Fibroblast of villous mesenchyme (primary cell): Measurements from ENCODE around the gene PLA2R1. TPM values are rescaled to one million over a fixed set of nuclear protein-coding genes. Genes with fewer than 3 reads are reported as not detected.
A peak's percentile ranks its signal among the peaks of the same experiment; 100 is the strongest.

Experiments
- DNase-seq: peaks from one replicate; pipeline ENCODE4 v3.0.0-alpha.2; 2010; ENCODE audit warnings: low read depth
- H3K4me3 ChIP-seq: 2 replicates; pipeline ENCODE4 v1.5.1; 2011; ENCODE audit warnings: low read depth, mild to moderate bottlenecking, low read length
- CTCF ChIP-seq: IDR thresholded peaks from 2 replicates; pipeline ENCODE4 v1.5.1; 2012; ENCODE audit warnings: low read depth, mild to moderate bottlenecking, low read length; ENCODE audit not compliant: insufficient read depth
- total RNA-seq: library from RNA; depleted of rRNA; stranded (reverse); fragments of >200 nt; gene quantifications from 2 replicates; pipeline ENCODE4 v1.2.3, GENCODE V29; 2012

The PLA2R1 gene
- total RNA-seq, 1 donor = 13.0 TPM

GRCh38 chr2:159946326-159946999, 116.0 kb downstream of the PLA2R1 start:
- H3K4me3 ChIP-seq = no peak overlapping the region
- peak; percentile 81 for DNase-seq
- no peak for TF ChIP-seq CTCF

DNA sequence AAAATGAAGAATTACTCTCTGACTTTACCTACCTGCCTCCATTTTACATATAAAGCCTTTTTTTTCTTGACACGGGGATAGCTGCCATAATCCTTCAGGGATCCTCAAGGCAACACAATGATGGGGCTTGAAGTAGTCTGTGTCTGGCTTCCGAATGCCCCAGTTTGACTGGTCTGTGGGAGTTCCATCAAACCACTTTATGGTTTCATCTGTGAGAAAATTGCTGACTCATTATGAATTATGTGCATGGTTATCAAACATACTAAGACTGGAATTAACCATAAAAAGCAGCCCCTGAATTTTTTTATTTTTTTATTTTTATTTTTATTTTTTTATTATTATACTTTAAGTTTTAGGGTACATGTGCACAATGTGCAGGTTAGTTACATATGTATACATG, 117.5 kb downstream of the PLA2R1 start:
- no peak for TF ChIP-seq CTCF
- no peak overlapping the region for H3K4me3 ChIP-seq
- DNase-seq = no peak

DNA sequence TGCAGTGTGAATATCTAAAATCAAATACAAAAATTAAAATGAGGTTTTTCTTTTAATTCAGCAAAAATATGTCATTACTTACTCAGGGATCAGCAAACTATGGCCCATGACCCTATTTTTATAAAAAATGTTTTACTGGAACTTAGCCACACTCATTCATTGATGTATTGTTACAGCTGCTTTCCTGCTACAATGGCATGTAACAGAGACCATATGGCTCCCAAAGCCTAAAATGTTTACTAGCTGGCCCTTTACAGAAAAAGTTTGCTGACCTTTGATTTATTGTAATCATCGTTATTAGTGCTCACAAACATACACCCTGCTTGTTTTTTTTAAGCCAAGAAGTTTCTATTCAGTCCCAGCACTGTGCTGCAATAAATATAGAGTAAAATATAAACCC, 120.3 kb downstream of the PLA2R1 start:
- no peak overlapping the region for H3K4me3 ChIP-seq
- peak; percentile 61 for DNase-seq

GRCh38 chr2:159941729-159942128, 120.7 kb downstream of the PLA2R1 start:
- no peak for TF ChIP-seq CTCF
- no peak overlapping the region for H3K4me3 ChIP-seq
- DNase-seq = no peak

More for the DNA sequence above, 120.3 kb downstream of the PLA2R1 start:
- TF ChIP-seq CTCF = no peak

- peak; percentile 36 for TF ChIP-seq CTCF
- H3K4me3 ChIP-seq = no peak overlapping the region
- DNase-seq = no peak
Observed at GRCh38 chr2:159939946-159940345, 122.5 kb downstream of the PLA2R1 start.

DNA sequence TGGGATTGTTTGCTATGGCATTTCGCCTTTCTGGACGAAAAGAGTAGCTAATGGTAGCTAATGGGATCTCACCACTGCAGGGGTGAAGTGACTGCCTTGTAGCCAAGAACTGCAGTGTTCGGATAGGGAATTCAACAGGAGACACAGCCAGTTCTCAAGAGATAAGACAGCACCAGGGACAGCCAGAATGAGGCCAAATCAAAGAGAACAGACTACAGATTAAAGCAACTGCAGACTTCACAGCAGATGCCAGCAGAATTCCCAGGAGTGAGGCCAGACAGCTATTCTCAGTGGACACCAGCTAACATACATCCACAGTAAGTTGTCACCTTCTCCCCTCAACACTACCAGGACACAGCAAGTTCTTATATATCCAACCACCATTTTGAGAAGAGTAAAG, 124.0 kb downstream of the PLA2R1 start:
- DNase-seq = no peak
- TF ChIP-seq CTCF = no peak
- no peak overlapping the region for H3K4me3 ChIP-seq

- TF ChIP-seq CTCF = no peak
- no peak overlapping the region for H3K4me3 ChIP-seq
- no peak for DNase-seq
Observed at GRCh38 chr2:159936471-159936870, 125.9 kb downstream of the PLA2R1 start.
